H1 (cell line): Measurements from ENCODE around the gene LCN2. TPM values are rescaled to one million over a fixed set of nuclear protein-coding genes. Genes with fewer than 3 reads are reported as not detected.

Source experiments
- CTCF ChIA-PET: fragments of 300-600 bp; sonication (Branson Sonifier 250); formaldehyde crosslinking; loops from one replicate; lab custom pipeline; 2021; ENCODE audit not compliant: partially characterized antibody; lab: Charles Lee
- POLR2A ChIA-PET: fragments of 300-600 bp; sonication (Branson Sonifier 250); formaldehyde crosslinking; loops from one replicate; lab custom pipeline; 2021; ENCODE audit warnings: inconsistent platforms; ENCODE audit not compliant: partially characterized antibody; lab: Charles Lee
- DNase-seq, 2 experiments: peaks; one replicate each; pipeline versions ENCODE4 v3.0.0 to v3.0.0-alpha.2; 2010 to 2022; ENCODE audit warnings: low spot score in 2 of 2, low read depth in 1 of 2, mixed read lengths in 1 of 2
- FAIRE-seq: peaks from 2 replicates; lab custom pipeline; 2011; peaks lifted over from hg19 to GRCh38; lab: Jason Lieb, UNC
- H2AFZ ChIP-seq: 2 replicates; pipeline ENCODE4 v1.8.1; 2012; ENCODE audit warnings: low read length, inconsistent platforms
- H2AK5ac ChIP-seq: 2 replicates; pipeline ENCODE4 v1.6.1; 2013; ENCODE audit warnings: low read depth, low read length
- H2BK120ac ChIP-seq: replicated peaks from 2 replicates; pipeline ENCODE3; 2013; ENCODE audit warnings: low read depth, low read length, inconsistent platforms
- H2BK12ac ChIP-seq: 2 replicates; pipeline ENCODE4 v1.6.1; 2013; ENCODE audit warnings: low read depth, low read length
- H2BK15ac ChIP-seq: 2 replicates; pipeline ENCODE4 v1.6.1; 2013; ENCODE audit warnings: low read length
- H2BK20ac ChIP-seq: 2 replicates; pipeline ENCODE4 v1.6.1; 2013; ENCODE audit warnings: low read length
- H2BK5ac ChIP-seq: 2 replicates; pipeline ENCODE4 v1.6.1; 2013; ENCODE audit warnings: low read depth, low read length
- H3K14ac ChIP-seq: 2 replicates; pipeline ENCODE4 v1.6.1; 2013; ENCODE audit warnings: inconsistent platforms; ENCODE audit not compliant: insufficient read length
- H3K18ac ChIP-seq: 2 replicates; pipeline ENCODE4 v1.6.1; 2013; ENCODE audit warnings: low read length; ENCODE audit errors: extremely low read depth
- H3K23ac ChIP-seq: 2 replicates; pipeline ENCODE4 v1.6.1; 2013; ENCODE audit warnings: inconsistent platforms; ENCODE audit not compliant: insufficient read length
- H3K23me2 ChIP-seq: 2 replicates; pipeline ENCODE4 v1.6.1; 2013; ENCODE audit warnings: low read depth, low read length
- H3K27ac ChIP-seq: 2 replicates; pipeline ENCODE4 v1.6.1; 2011; ENCODE audit warnings: low read depth, low read length, inconsistent platforms
- H3K27me3 ChIP-seq, 4 experiments: replicated peaks in 1 of 4; 1 replicate in 1 of 4; 2 replicates in 3 of 4; pipeline versions ENCODE4 v1.6.1 to v1.8.1; 2011 to 2013; ENCODE audit warnings: low read length in 3 of 4, mild to moderate bottlenecking in 3 of 4, inconsistent platforms in 2 of 4, mixed read lengths in 2 of 4, moderate library complexity in 1 of 4; ENCODE audit not compliant: control insufficient read depth in 3 of 4, insufficient read depth in 3 of 4; ENCODE audit errors: extremely low read depth in 1 of 4
- H3K36me3 ChIP-seq, 4 experiments: 2 replicates each; pipeline versions ENCODE4 v1.6.1 to v1.8.1; 2011 to 2013; ENCODE audit warnings: mild to moderate bottlenecking in 4 of 4, low read length in 3 of 4, moderate library complexity in 2 of 4, control low read depth in 1 of 4, inconsistent platforms in 1 of 4; ENCODE audit not compliant: insufficient read depth in 4 of 4, control insufficient read depth in 2 of 4
- H3K4ac ChIP-seq: replicated peaks from 2 replicates; pipeline ENCODE3; 2013; ENCODE audit warnings: low read length, low read depth, mixed read lengths, inconsistent platforms; ENCODE audit not compliant: insufficient read length
- H3K4me1 ChIP-seq, 4 experiments: replicated peaks in 1 of 4; 1 replicate in 1 of 4; 2 replicates in 3 of 4; pipeline versions ENCODE4 v1.6.1 to v1.8.1; 2011 to 2013; ENCODE audit warnings: low read length in 3 of 4, inconsistent platforms in 2 of 4, mixed read lengths in 1 of 4; ENCODE audit not compliant: insufficient read depth in 4 of 4, control insufficient read depth in 3 of 4
- H3K4me2 ChIP-seq, 2 experiments: 2 replicates each; pipeline versions ENCODE4 v1.6.1 to v1.8.1; 2011 to 2013; ENCODE audit warnings: low read depth in 2 of 2, low read length in 2 of 2, control low read depth in 1 of 2, inconsistent platforms in 1 of 2, mild to moderate bottlenecking in 1 of 2; ENCODE audit not compliant: insufficient read depth in 1 of 2
- H3K4me3 ChIP-seq, 4 experiments: fragments of 200-600, 300-600 bp in 1 of 4; sonication (generic), shearing (Covaris generic), sonication (Bioruptor Twin) in 1 of 4; 2 replicates each; pipeline versions ENCODE4 v1.5.1 to v1.8.1; 2011 to 2016; ENCODE audit warnings: low read length in 4 of 4, low read depth in 3 of 4, control low read depth in 2 of 4, inconsistent platforms in 2 of 4, mild to moderate bottlenecking in 2 of 4, mixed read lengths in 1 of 4, moderate library complexity in 1 of 4; ENCODE audit not compliant: insufficient read depth in 2 of 4; ENCODE audit errors: extremely low read depth in 1 of 4
- H3K56ac ChIP-seq: replicated peaks from 2 replicates; pipeline ENCODE3; 2013; ENCODE audit warnings: low read depth, mild to moderate bottlenecking, mixed read lengths, low read length, inconsistent platforms; ENCODE audit not compliant: insufficient read length
- H3K79me1 ChIP-seq: 2 replicates; pipeline ENCODE4 v1.6.1; 2013; ENCODE audit warnings: low read depth, low read length, control low read depth
- H3K79me2 ChIP-seq, 2 experiments: 2 replicates each; pipeline versions ENCODE4 v1.6.1 to v1.8.1; 2012 to 2013; ENCODE audit warnings: low read length in 2 of 2, mild to moderate bottlenecking in 2 of 2, inconsistent platforms in 1 of 2; ENCODE audit not compliant: insufficient read depth in 2 of 2, control insufficient read depth in 1 of 2
- H3K9ac ChIP-seq, 4 experiments: replicated peaks in 1 of 4; 1 replicate in 1 of 4; 2 replicates in 3 of 4; pipeline versions ENCODE4 v1.6.1 to v1.8.1; 2011 to 2013; ENCODE audit warnings: low read depth in 3 of 4, low read length in 3 of 4, control low read depth in 2 of 4, mild to moderate bottlenecking in 2 of 4, moderate library complexity in 2 of 4, inconsistent platforms in 1 of 4; ENCODE audit errors: extremely low read depth in 1 of 4
- H3K9me3 ChIP-seq, 2 experiments: 2 replicates each; pipeline versions ENCODE4 v1.6.1 to v1.8.1; 2012 to 2013; ENCODE audit warnings: mild to moderate bottlenecking in 2 of 2, moderate library complexity in 2 of 2, control low read depth in 1 of 2, inconsistent platforms in 1 of 2, low read depth in 1 of 2, low read length in 1 of 2, mixed read lengths in 1 of 2; ENCODE audit not compliant: insufficient read depth in 2 of 2
- H4K20me1 ChIP-seq, 2 experiments: replicated peaks in 1 of 2; 2 replicates each; pipeline versions ENCODE3 to v1.8.1; 2011 to 2013; ENCODE audit warnings: inconsistent platforms in 2 of 2, low read length in 2 of 2, mild to moderate bottlenecking in 1 of 2; ENCODE audit not compliant: insufficient read depth in 2 of 2, control insufficient read depth in 1 of 2
- H4K5ac ChIP-seq: 2 replicates; pipeline ENCODE4 v1.6.1; 2013; ENCODE audit warnings: low read length, low read depth, mixed read lengths, inconsistent platforms; ENCODE audit not compliant: insufficient read length
- H4K8ac ChIP-seq: 2 replicates; pipeline ENCODE4 v1.8.0; 2013; ENCODE audit warnings: mild to moderate bottlenecking, moderate library complexity, low read length, inconsistent platforms; ENCODE audit not compliant: insufficient read depth; ENCODE audit errors: extremely low read depth
- H4K91ac ChIP-seq: replicated peaks from 2 replicates; pipeline ENCODE3; 2013; ENCODE audit warnings: low read length, mixed read lengths, inconsistent platforms; ENCODE audit not compliant: insufficient read length
- ASH2L ChIP-seq: fragments of 200-600, 300-600 bp; sonication (generic); IDR thresholded peaks from one replicate; pipeline ENCODE4 v1.7.1; 2017; ENCODE audit warnings: low read length
- E2F6 ChIP-seq: IDR thresholded peaks from 2 replicates; pipeline ENCODE4 v1.6.1; 2012; ENCODE audit warnings: inconsistent platforms
- JUND ChIP-seq: IDR thresholded peaks from 2 replicates; pipeline ENCODE4 v1.6.1; 2011; ENCODE audit warnings: mild to moderate bottlenecking, improper control_type of control experiment, low read length
- KDM5A ChIP-seq: fragments of 200-600 bp; IDR thresholded peaks from 2 replicates; pipeline ENCODE4 v1.7.1; 2012; ENCODE audit warnings: mild to moderate bottlenecking, low read length, inconsistent platforms, mixed read lengths
- POLR2A ChIP-seq, 2 experiments: IDR thresholded peaks; 1 replicate in 1 of 2; 2 replicates in 1 of 2; pipeline ENCODE4 v1.6.1; 2011; ENCODE audit warnings: low read depth in 2 of 2, low read length in 2 of 2, mild to moderate bottlenecking in 2 of 2; ENCODE audit errors: control extremely low read depth in 1 of 2
- TAF7 ChIP-seq: optimal IDR thresholded peaks from 2 replicates; pipeline ENCODE3; 2011; ENCODE audit warnings: low read depth, mild to moderate bottlenecking, inconsistent platforms, low read length, moderate library complexity, borderline replicate concordance
- WGBS, 2 experiments: shearing (Covaris generic) in 1 of 2; methylation state at CpG; one replicate each; pipeline versions ENCODE4 v1.1.6 to v1.1.7; 2013 to 2015; ENCODE audit warnings: low lambda C conversion rate in 2 of 2, mixed read lengths in 2 of 2, inconsistent platforms in 1 of 2, low coverage in 1 of 2, missing lambda C conversion rate in 1 of 2; ENCODE audit not compliant: insufficient replicate concordance in 2 of 2, insufficient coverage in 1 of 2, insufficient read length in 1 of 2; ENCODE audit errors: extremely low coverage in 1 of 2, missing lambda C conversion rate in 1 of 2; 5-methylcytosine and 5-hydroxymethylcytosine counted together
- polyA plus RNA-seq, 7 experiments: library from polyadenylated mRNA; depleted of rRNA in 3 of 7; stranded (reverse) in 5 of 7; unstranded in 2 of 7; fragments of >200 nt in 5 of 7; fragments of 200-250 nt in 2 of 7; gene quantifications; 1 replicate in 5 of 7; 2 replicates in 1 of 7; 4 replicates in 1 of 7; pipeline versions ENCODE4 v1.2.1 to v1.2.3, GENCODE V29; 2011 to 2013; ENCODE audit warnings: missing spikeins in 2 of 7, mixed read lengths in 2 of 7
- total RNA-seq: library from RNA; stranded (reverse); fragmentation: NEBNext Ultra II Directional; extraction: Animal tissue kit (Norgen Biotek cat#: 25700); gene quantifications from 2 replicates; pipeline ENCODE4 v1.2.1, GENCODE V29; 2021
- TF ChIP-seq, protein P1 (sequence below): IDR thresholded peaks from 2 replicates; pipeline ENCODE4 v1.6.1; 2011; ENCODE audit warnings: low read depth, mild to moderate bottlenecking, low read length; ENCODE audit not compliant: insufficient read depth
- TF ChIP-seq, protein P2 (sequence below): IDR thresholded peaks from 2 replicates; pipeline ENCODE4 v1.6.1; 2011; ENCODE audit warnings: low read length, improper control_type of control experiment
- TF ChIP-seq, protein P3 (sequence below): IDR thresholded peaks from 2 replicates; pipeline ENCODE4 v1.6.1; 2012; ENCODE audit warnings: inconsistent platforms

Gene LCN2
- total and polyA plus RNA-seq, 2 of the 8 experiments (the other 6 are each of a cell fraction or from before 2014, with no cell fraction given): 1.1 to 1.6 TPM

DNA sequence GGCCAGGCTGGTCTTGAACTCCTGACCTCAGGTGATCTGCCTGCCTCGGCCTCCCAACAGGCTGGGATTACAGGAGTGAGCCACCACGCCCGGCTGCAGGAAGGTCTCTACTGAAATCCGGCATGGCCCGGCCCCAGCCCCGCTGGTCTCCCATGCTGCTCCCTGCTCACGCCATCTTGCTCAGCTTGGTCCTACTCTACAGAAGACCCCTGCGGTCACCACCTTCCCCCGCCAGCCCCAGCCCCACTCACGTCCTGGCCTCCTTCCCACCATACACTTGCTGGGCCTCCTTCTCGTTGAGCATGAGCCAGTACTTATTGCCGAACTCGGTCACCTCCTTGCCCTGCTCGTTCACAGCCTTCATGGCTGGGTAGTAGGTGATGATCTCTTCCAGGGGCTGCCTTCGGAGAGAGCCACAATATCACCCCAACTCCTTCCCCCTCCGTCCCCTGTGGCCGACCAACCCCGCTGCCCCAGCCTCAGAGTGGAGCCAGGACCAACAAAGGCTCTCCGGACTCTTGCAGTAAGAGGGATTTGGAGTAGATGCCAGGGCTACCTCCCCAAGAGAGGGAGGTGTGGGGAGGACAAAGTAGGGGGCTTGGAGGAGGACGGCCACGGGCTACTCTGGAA, 25.7 kb upstream of the LCN2 start:
- no peak overlapping the region for H2AK5ac ChIP-seq
- no peak overlapping the region for H2BK20ac ChIP-seq
- FAIRE-seq: no peak
- peaks cover 2 to 26% (median 8%) of the 10 kb centered on the region in 4 experiments; a peak in 4 of 8 replicates for H3K36me3 ChIP-seq
- no peak overlapping the region for H4K8ac ChIP-seq
- no peak overlapping the region for H3K14ac ChIP-seq
- H3K27me3 ChIP-seq: 0 out of 7 replicates have a peak, but pooled peaks cover 0 to under 1% (median 0%) of the 10 kb centered on the region in 4 experiments
- H3K79me1 ChIP-seq: peaks cover 4% of the 10 kb centered on the region; the same call in 1 of the 2 replicates
- no peak overlapping the region for H3K18ac ChIP-seq
- H2BK5ac ChIP-seq: no peak overlapping the region
- ChIA-PET CTCF (interaction anchor here (0.7 to 9.9 kb wide), 8 partner anchors 7 to 109 kb away, joined by 3 to 74 read pairs (median 9); partner anchors contain the start of gene LCN2), POLR2A (interaction anchor here (0.7 to 2.0 kb wide), 2 partner anchors 36 to 261 kb away, joined by 3 to 5 read pairs; partner anchors contain the start of gene BBLN)
- H2AFZ ChIP-seq: no peak overlapping the region
- H3K9me3 ChIP-seq: no peaks in the 10 kb centered on the region
- no peak overlapping the region for H4K91ac ChIP-seq
- peaks cover 0 to 4% (median 3%) of the 10 kb centered on the region in 4 experiments; a peak in 2 of 7 replicates for H3K4me1 ChIP-seq
- H3K4me3 ChIP-seq: no peak overlapping the region
- no peak overlapping the region for H4K5ac ChIP-seq
- peaks cover 3 to 20% of the 10 kb centered on the region in 2 experiments for H4K20me1 ChIP-seq
- no peak overlapping the region for H3K27ac ChIP-seq
- no peak overlapping the region for H2BK12ac ChIP-seq
- H3K23me2 ChIP-seq: peaks cover 5% of the 10 kb centered on the region; the same call in 1 of the 2 replicates
- H3K4ac ChIP-seq: no peak overlapping the region
- H3K79me2 ChIP-seq: peaks cover 0 to 20% of the 10 kb centered on the region in 2 experiments; a peak in 1 of 4 replicates
- no peak for DNase-seq
- no peak overlapping the region for H3K4me2 ChIP-seq
- no peak overlapping the region for H2BK15ac ChIP-seq
- no peak overlapping the region for H2BK120ac ChIP-seq
- H3K9ac ChIP-seq: no peak overlapping the region
- 97% methylated on average over 9 of the region's 21 CpGs; no CpG with 5 or more reads in 1 of the 2 experiments for WGBS, 2 experiments
- H3K23ac ChIP-seq: no peak overlapping the region
- no peak overlapping the region for H3K56ac ChIP-seq
- TF ChIP-seq JUND: no peak
- no peak for TF ChIP-seq E2F6
- TF ChIP-seq, protein P1, sequence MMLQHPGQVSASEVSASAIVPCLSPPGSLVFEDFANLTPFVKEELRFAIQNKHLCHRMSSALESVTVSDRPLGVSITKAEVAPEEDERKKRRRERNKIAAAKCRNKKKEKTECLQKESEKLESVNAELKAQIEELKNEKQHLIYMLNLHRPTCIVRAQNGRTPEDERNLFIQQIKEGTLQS: no peak
- TF ChIP-seq KDM5A: no peak
- TF ChIP-seq, protein P2, sequence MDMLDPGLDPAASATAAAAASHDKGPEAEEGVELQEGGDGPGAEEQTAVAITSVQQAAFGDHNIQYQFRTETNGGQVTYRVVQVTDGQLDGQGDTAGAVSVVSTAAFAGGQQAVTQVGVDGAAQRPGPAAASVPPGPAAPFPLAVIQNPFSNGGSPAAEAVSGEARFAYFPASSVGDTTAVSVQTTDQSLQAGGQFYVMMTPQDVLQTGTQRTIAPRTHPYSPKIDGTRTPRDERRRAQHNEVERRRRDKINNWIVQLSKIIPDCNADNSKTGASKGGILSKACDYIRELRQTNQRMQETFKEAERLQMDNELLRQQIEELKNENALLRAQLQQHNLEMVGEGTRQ: no peak
- no peak for TF ChIP-seq ASH2L
- no peak for TF ChIP-seq TAF7
- no peak for TF ChIP-seq POLR2A (IDR thresholded peaks at IDR 0.05; ENCODE audit: control extremely low read depth in 1 of 2, low read depth in 2 of 2, low read length in 2 of 2)
- TF ChIP-seq, protein P3, sequence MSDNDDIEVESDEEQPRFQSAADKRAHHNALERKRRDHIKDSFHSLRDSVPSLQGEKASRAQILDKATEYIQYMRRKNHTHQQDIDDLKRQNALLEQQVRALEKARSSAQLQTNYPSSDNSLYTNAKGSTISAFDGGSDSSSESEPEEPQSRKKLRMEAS: no peak
